Islet of Langerhans (tissue), 1 donor: Measurements from ENCODE around the gene TUBB4B.

Source experiments
- FAIRE-seq: peaks from one replicate; lab custom pipeline; 2011; peaks lifted over from hg19 to GRCh38; lab: Jason Lieb, UNC

The TUBB4B gene

GRCh38 chr9:137226338-137227053, 14.6 kb upstream of the TUBB4B start:
- no peak for FAIRE-seq

- no peak for FAIRE-seq
These were observed 13.8 kb upstream of the TUBB4B start, which contains the start of gene RNF224 for GRCh38 chr9:137227054-137227852. Gene RNF224, plus strand, starts transcription at chr9:137227502. Its CDS starts 834 bp downstream, at chr9:137228336.

DNA sequence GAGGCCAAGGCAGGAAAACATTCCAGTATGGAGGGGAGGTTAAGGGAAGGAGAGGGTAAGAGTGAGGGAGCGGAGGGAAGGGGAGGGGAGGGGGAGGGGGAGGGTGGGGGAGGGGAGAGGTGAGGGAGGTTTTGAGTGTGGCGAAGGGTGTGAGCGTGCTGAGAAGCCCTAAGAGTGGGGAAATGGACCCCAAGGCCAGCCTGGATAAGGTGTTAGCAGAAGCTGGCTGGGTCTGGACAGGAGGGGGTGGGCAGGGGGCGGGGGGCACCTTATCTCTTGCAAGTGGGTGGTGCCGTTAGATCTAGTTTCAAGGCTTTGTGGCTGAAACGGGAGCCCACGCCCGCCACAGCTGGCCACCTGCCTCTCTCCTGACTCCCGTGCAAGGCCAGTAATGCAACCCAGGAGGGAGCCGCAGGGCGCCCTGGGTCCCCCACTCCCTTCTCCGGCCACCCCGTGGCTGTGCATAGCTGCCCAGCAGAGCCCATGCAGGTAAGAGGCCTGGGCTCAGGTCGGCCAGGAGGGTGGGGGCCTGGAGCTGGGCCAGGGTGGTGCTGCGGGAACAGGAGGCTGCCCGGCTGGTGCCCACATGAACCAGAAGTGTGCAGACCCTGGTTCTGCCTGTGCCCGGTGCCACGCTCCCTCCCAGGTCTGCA, 13.1 kb upstream of the TUBB4B start:
- no peak for FAIRE-seq

- FAIRE-seq, result no peak
These were observed 12.6 kb upstream of the TUBB4B start for GRCh38 chr9:137228506-137228967.

DNA sequence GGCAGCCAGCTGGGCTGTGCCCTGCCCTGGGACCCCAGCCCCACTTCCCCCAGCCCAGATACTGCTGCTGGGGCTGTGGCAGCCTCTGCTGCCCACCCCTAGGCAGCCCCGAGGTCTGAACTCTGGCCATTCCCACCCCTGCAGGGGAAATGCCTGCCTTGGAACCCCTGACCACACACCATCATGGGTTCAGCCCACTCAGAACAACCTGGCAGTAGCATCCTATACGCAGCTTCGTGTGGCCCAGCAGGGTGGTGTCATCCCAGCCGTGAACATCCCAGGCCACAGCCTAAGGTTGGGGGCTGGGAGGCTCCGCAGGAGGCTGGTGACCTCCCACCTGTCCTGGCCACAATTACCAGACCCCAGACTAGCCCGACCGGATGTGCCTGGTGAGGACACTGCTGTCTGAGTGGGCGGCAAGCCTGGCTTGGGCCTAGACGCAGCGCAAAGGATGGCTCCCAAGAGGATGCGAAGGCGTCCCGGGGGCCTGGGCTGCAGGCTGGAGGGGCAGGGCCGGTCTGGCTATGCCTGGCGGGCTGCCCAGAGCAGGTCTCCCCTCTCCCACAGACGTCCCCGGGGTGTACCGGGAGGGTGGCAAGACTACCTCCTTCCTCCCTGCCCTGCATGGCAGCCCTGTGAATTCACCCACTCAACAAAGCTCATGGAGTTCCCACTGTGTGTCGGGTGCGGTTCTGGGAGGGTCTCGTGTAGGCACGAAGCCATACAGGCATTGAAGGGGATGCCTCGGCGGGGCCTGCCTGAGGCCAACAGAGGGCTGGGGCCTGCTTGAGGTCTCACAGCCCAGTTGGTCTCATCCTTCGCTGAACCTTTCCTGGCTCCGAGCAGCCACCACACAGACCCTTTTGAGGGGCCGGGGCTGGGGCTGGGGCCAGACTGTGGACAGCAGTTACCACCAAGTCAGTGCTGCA, 11.9 kb upstream of the TUBB4B start:
- FAIRE-seq, result no peak

DNA sequence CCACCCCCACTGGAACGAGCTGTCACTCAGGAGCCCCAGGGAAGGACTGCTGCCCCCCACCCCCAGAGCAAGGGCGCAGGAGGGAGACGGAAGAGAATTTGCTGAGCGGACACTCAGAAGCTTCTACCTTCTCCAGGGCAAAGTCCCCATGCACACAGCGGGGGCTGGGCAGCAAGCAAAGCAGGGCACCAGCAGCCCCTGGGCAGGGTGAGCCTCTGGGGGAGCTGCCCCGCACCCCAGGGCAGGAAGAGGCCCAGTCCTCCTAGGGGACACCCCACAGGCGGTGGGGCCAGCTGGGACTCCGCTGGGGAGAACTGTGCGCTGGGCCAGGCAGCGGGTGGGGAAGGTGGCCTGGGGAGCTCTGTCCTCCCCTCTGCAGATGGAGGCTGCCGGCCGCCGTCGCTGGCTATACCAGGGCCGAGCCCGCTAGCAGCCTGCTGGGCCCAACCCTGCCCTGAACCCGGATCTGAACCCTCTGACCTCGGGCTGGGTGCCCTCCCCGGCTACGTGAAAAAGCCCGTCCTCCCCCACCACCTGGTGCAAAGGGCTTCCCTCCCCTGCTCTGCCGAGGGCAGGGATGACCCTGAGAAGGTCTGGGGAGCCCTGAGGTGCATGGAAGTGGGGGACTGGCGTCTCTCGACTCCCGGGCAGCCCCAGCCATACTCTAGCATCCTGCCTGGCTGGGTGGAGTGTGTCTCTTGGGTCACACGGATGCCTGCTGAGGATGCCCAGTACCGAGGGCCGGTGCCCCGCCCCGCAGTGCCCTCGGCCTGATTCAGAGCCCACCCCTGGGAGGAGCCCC, 11.0 kb upstream of the TUBB4B start:
- no peak for FAIRE-seq

DNA sequence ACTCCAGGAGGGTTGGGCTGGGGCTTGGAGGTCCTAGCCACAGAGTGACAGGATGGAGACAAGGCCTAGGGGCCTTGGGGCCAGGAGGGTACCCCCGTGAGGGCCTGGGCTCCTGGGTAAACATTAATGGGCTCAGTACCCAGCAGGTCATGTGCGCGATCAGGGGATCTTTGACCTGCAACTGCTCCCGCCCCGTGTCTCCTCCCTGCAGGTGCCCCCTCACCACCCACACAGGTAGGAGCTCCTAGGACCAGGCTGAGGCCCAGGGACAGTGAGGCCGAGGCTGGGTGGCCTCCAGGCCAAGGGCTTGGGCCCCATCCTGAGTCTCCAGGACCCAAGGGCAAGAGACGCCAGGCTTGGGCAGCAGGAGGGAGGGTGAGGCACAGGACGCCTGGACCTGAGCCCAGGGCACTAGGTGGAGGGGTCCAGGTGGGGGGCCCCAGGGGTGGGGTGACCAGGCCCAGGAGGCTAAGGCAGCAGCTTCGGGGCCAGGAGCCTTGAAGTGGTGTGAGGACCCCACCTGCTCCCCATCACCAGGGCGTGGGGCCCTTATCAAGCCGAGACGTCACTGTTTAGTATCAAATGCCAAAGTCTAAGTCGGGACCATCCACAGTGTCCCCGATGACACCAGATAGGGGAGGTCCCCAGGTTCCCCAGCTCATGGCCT, 10.2 kb upstream of the TUBB4B start, which contains the start of gene SLC34A3:
Gene SLC34A3 (plus strand): TSS at position 197 of the 667 bp plus-strand sequence. CDS start 802 bp downstream, outside the sequence.
- no peak for FAIRE-seq

DNA sequence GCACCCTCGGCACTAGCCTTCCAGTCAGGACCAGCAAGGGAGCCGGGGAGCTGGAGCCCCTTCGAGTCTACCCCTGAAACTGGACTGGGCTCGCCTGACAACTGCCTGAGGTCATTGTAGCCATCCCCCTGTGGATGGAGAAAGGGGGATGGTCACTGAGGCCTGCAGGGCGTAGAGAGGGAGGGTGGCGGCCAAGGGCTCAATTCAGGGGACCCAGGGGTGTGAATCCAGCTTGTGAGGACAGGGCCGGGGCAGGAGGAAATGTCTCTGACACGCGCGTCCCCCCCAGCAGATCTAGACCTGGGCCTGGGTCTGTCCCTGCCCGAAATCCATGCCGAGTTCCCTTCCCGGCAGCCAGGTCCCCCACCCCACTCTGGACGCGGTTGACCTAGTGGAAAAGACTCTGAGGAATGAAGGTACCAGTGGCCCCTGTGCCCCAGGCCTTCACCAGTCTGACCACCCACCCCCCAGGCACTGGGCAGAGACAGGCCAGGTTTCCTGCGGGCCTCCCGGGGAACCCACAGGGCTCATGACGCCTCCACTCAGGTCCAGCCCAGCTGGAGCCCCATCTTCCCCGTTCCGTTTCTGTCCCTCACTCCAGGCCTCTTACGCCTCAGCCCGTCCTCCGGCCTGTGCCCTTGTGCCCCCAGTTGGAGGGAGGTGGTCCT, 9.6 kb upstream of the TUBB4B start:
- FAIRE-seq, result no peak

- no peak for FAIRE-seq
These were observed 9.0 kb upstream of the TUBB4B start for GRCh38 chr9:137232101-137232500.

DNA sequence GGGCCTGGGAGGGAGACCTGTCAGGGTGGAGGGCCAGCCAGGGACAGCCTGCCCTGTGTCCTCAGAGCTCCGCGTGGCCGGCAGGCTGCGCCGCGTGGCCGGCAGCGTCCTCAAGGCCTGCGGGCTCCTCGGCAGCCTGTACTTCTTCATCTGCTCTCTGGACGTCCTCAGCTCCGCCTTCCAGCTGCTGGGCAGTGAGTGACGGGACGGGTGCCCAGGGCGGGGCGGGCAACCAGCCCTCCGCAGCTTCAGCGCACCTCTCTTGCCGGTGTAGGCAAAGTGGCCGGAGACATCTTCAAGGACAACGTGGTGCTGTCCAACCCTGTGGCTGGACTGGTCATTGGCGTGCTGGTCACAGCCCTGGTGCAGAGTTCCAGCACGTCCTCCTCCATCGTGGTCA, 8.6 kb upstream of the TUBB4B start:
- no peak for FAIRE-seq

GRCh38 chr9:137233143-137233980, 7.7 kb upstream of the TUBB4B start:
- FAIRE-seq, result no peak

GRCh38 chr9:137234055-137234697, 6.9 kb upstream of the TUBB4B start:
- FAIRE-seq, result no peak

GRCh38 chr9:137234758-137235423, 6.2 kb upstream of the TUBB4B start:
- FAIRE-seq, result no peak

DNA sequence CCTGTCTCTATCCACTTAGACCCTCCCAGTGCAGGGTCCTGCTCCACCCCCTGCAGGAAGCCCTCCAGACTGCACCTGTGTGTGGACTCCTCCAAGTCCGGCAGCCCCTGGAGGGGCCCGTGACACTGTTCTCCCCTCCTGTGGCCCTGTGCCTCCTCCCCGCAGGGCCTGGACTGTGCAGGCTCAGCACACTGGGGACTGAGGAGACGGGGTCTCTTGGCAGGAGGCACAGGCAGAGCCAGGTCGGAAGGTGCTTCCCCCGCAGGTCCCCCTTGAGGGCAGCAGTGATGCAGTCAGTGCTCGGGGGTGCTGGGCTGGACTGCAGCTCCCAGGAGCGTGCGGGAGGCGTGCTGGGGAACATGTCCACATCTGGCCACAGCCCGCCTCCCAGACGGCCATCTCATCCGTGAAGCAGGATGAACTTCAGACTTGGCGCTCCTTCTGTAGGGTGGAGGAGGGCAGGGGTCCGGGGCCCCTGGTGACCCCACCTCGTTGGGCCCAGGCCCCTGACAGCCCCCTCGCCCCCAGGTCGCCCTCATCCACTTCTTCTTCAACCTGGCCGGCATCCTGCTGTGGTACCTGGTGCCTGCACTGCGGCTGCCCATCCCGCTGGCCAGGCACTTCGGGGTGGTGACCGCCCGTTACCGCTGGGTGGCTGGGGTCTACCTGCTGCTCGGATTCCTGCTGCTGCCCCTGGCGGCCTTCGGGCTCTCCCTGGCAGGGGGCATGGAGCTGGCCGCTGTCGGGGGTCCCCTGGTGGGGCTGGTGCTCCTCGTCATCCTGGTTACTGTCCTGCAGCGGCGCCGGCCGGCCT, 5.5 kb upstream of the TUBB4B start:
- FAIRE-seq, result no peak

- no peak for FAIRE-seq
These were observed 4.7 kb upstream of the TUBB4B start for GRCh38 chr9:137236238-137236935.

DNA sequence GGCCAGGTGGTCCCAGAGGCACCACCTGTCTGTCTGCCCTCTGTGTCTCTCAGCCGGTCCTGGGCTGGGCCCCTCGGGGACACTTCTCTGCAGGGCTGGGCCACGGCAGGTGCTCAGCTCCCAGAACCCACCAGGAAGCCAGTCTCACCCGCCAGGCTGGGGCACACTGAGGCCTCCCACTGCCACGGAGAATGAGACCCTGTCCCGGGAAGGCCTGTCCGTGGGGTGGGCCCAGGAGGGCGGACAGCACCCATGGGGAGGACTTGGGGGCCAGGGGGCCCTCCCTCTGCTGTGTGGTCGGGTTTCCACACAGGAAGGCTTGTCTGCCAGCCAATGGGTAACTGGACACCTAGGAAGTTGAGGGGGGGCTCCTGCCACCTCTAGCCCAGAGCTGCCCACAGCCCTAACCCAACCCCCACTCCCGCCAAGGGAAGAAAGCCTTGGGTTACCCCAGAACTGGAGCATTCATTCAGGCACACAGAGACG, 4.1 kb upstream of the TUBB4B start:
- no peak for FAIRE-seq
